Measurements from ENCODE around the gene ZBTB47. TPM values are rescaled to one million over a fixed set of nuclear protein-coding genes. Genes with fewer than 3 reads are reported as not detected.

ZBTB47 gene
- total and polyA plus RNA-seq, 2 experiments from 2014 or later = 0.48 to 2.8 TPM

GRCh38 chr3:42700366-42701288 is 47.1 kb downstream of the ZBTB47 start (continued):
- TF ChIP-seq, protein P1, sequence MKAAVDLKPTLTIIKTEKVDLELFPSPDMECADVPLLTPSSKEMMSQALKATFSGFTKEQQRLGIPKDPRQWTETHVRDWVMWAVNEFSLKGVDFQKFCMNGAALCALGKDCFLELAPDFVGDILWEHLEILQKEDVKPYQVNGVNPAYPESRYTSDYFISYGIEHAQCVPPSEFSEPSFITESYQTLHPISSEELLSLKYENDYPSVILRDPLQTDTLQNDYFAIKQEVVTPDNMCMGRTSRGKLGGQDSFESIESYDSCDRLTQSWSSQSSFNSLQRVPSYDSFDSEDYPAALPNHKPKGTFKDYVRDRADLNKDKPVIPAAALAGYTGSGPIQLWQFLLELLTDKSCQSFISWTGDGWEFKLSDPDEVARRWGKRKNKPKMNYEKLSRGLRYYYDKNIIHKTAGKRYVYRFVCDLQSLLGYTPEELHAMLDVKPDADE (IDR thresholded peaks at IDR 0.05) = no peak
- no peak for TF ChIP-seq EZH2 (IDR thresholded peaks at IDR 0.05; ENCODE audit: low read depth, unreplicated experiment)

- no peak overlapping the region for H3K4me3 ChIP-seq
- H3K27ac ChIP-seq (ENCODE audit: low read depth) = no peak overlapping the region
- H3K4me3 Mint-ChIP-seq = no peak overlapping the region
- H3K4me1 Mint-ChIP-seq = peaks cover 8% of the 10 kb centered on the region
- H3K36me3 ChIP-seq (ENCODE audit: insufficient read depth) = no peaks in the 10 kb centered on the region
- no peaks in the 10 kb centered on the region for H3K36me3 Mint-ChIP-seq (ENCODE audit: low read depth)
- H3K27ac Mint-ChIP-seq = no peak overlapping the region
- no peaks in the 10 kb centered on the region for H3F3A ChIP-seq (replicated peaks; ENCODE audit: low read depth)
- H3K9me3 Mint-ChIP-seq = no peaks in the 10 kb centered on the region
- H3K27me3 Mint-ChIP-seq (ENCODE audit: insufficient read depth, low read depth, poor library complexity) = peaks cover 8% of the 10 kb centered on the region
- H3K27me3 ChIP-seq (ENCODE audit: insufficient read depth) = no peaks in the 10 kb centered on the region
- DNase-seq (ENCODE audit: low spot score) (peak; percentile 89), ATAC-seq (peak; percentile 94)
- no peak overlapping the region for H3K4me2 ChIP-seq
- TF ChIP-seq, protein P1 (IDR thresholded peaks at IDR 0.05) = no peak
- TF ChIP-seq POLR2AphosphoS5 (IDR thresholded peaks at IDR 0.05; ENCODE audit: low read depth) (no peak), CREB1 (CRISPR knock-in tag; IDR thresholded peaks at IDR 0.05; ENCODE audit: low read depth) (no peak), STAT1 (IDR thresholded peaks at IDR 0.05; ENCODE audit: unreplicated experiment) (no peak), ZNF331 (CRISPR knock-in tag; IDR thresholded peaks at IDR 0.05; ENCODE audit: low read depth) (no peak), EZH2phosphoT487 (IDR thresholded peaks at IDR 0.05; ENCODE audit: unreplicated experiment) (no peak), JUNB (IDR thresholded peaks at IDR 0.05; ENCODE audit: unreplicated experiment) (no peak)
- TF ChIP-seq, protein P2, sequence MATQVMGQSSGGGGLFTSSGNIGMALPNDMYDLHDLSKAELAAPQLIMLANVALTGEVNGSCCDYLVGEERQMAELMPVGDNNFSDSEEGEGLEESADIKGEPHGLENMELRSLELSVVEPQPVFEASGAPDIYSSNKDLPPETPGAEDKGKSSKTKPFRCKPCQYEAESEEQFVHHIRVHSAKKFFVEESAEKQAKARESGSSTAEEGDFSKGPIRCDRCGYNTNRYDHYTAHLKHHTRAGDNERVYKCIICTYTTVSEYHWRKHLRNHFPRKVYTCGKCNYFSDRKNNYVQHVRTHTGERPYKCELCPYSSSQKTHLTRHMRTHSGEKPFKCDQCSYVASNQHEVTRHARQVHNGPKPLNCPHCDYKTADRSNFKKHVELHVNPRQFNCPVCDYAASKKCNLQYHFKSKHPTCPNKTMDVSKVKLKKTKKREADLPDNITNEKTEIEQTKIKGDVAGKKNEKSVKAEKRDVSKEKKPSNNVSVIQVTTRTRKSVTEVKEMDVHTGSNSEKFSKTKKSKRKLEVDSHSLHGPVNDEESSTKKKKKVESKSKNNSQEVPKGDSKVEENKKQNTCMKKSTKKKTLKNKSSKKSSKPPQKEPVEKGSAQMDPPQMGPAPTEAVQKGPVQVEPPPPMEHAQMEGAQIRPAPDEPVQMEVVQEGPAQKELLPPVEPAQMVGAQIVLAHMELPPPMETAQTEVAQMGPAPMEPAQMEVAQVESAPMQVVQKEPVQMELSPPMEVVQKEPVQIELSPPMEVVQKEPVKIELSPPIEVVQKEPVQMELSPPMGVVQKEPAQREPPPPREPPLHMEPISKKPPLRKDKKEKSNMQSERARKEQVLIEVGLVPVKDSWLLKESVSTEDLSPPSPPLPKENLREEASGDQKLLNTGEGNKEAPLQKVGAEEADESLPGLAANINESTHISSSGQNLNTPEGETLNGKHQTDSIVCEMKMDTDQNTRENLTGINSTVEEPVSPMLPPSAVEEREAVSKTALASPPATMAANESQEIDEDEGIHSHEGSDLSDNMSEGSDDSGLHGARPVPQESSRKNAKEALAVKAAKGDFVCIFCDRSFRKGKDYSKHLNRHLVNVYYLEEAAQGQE (IDR thresholded peaks at IDR 0.05; ENCODE audit: unreplicated experiment) = peak; percentile 100
- no peaks in the 10 kb centered on the region for H3K4me1 ChIP-seq (ENCODE audit: insufficient read depth)
- H2AFZ ChIP-seq = no peak overlapping the region
- H4K20me1 ChIP-seq (replicated peaks; ENCODE audit: insufficient read depth) = no peaks in the 10 kb centered on the region
- no peaks in the 10 kb centered on the region for H3K9me2 ChIP-seq (ENCODE audit: insufficient read depth)
- H3K79me2 ChIP-seq (replicated peaks; ENCODE audit: insufficient read depth) = no peaks in the 10 kb centered on the region
Measured at GRCh38 chr3:42701371-42702065, 48.0 kb downstream of the ZBTB47 start.
